Thyroid gland (tissue), 4 donors: ENCODE results near the gene ZNF681.

Experiments used
- CTCF ChIP-seq, 6 experiments: fragments of 200-600 bp in 3 of 6; fragments of 450-650 bp in 3 of 6; sonication (generic) in 3 of 6; IDR thresholded peaks; one replicate each; pipeline ENCODE4 v1.5.1; 2016 to 2019; ENCODE audit warnings: antibody characterized with exemption in 6 of 6, mild to moderate bottlenecking in 2 of 6, inconsistent platforms in 1 of 6, moderate library complexity in 1 of 6
- POLR2A ChIP-seq, 2 donors: fragments of 450-650 bp; IDR thresholded peaks; one replicate each; pipeline ENCODE4 v1.6.1; 2017; ENCODE audit warnings: antibody characterized with exemption in 2 of 2, mild to moderate bottlenecking in 2 of 2, moderate library complexity in 1 of 2

- TF ChIP-seq CTCF (IDR thresholded peaks at IDR 0.05) (no peak), POLR2A (IDR thresholded peaks at IDR 0.05) (no peak)
Measured at GRCh38 chr19:23800868-23801267, 42.2 kb upstream of the ZNF681 start.
